Measurements from ENCODE around the gene WDR75.

The WDR75 gene

DNA sequence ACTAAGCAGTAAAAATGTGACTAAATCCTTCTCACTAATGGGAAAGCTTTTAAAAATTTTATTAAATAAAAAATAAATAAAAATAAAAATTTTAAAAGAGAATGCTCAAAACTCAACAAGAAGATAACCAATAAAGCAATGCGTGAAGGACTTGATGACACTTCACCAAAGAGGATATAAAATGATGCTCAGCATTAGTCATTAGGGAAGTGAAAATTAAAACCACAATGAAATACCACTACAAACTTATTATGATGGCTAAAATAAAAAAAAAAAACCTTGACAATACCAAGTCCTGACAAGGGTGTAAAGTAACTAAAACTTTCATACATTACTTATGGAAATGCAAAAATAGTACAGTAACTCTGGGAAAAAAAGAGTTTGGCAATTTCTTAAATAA lies 3.3 kb upstream of the WDR75 start:
- Histone ChIP-seq H3K4me1 (ENCODE audit: low read depth, poor library complexity, severe bottlenecking) (peaks cover 16% of the 10 kb centered on the region), H4K20me1 (ENCODE audit: insufficient read depth) (0 out of 2 replicates have a peak, but pooled peaks cover 2% of the 10 kb centered on the region), H3K27me3 (ENCODE audit: insufficient read depth, low read depth) (no peaks in the 10 kb centered on the region), H3K79me2 (ENCODE audit: insufficient read depth, low read depth) (peaks cover 16% of the 10 kb centered on the region), H2AFZ (ENCODE audit: low read depth) (no peak overlapping the region), H3K9ac (no peak overlapping the region), H3K4me3 (IDR thresholded peaks at IDR 0.05; ENCODE audit: insufficient read depth, low read depth, low read length) (no peak overlapping the region), H3K4me2 (no peak overlapping the region), H3K27ac (no peak overlapping the region), H3K36me3 (ENCODE audit: insufficient read depth) (no peaks in the 10 kb centered on the region; the same call in 1 of the 2 replicates)
- no peak for TF ChIP-seq CTCF (conservative IDR thresholded peaks at IDR 0.05; ENCODE audit: low read depth, low read length)

- Histone ChIP-seq H3K79me2 (ENCODE audit: insufficient read depth, low read depth) (peaks cover 30% of the 10 kb centered on the region), H4K20me1 (ENCODE audit: insufficient read depth) (peaks cover 10% of the 10 kb centered on the region; the same call in 1 of the 2 replicates), H3K36me3 (ENCODE audit: insufficient read depth) (no peaks in the 10 kb centered on the region; the same call in 1 of the 2 replicates), H3K4me3 (IDR thresholded peaks at IDR 0.05; ENCODE audit: insufficient read depth, low read depth, low read length) (no peak overlapping the region), H2AFZ (ENCODE audit: low read depth) (no peak overlapping the region), H3K4me2 (no peak overlapping the region), H3K4me1 (ENCODE audit: low read depth, poor library complexity, severe bottlenecking) (peaks cover 30% of the 10 kb centered on the region), H3K9ac (no peak overlapping the region), H3K27ac (no peak overlapping the region), H3K27me3 (ENCODE audit: insufficient read depth, low read depth) (no peaks in the 10 kb centered on the region)
- TF ChIP-seq CTCF (conservative IDR thresholded peaks at IDR 0.05; ENCODE audit: low read depth, low read length), result no peak
Measured at GRCh38 chr2:189439342-189439741, 1.9 kb upstream of the WDR75 start.

DNA sequence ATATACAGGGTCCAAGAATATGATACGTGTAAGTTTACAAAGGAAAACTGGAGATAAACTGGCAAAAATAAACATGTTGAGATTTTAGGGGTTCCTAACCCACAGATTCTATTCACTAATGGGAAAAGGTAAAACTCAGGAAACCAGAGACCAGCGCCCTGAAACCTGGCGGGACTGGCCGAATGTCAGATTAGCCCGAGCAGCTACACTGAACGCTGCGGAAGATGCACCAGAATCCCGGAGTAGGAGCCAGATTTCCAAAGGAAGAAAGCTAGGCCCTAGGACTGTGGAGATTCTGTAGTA lies 679 bp upstream of the WDR75 start:
- Histone ChIP-seq H2AFZ (ENCODE audit: low read depth) (peak overlapping the region; percentile 89), H4K20me1 (ENCODE audit: insufficient read depth) (peaks cover 21% of the 10 kb centered on the region; the same call in 1 of the 2 replicates), H3K4me3 (IDR thresholded peaks at IDR 0.05; ENCODE audit: insufficient read depth, low read depth, low read length) (peak overlapping the region; percentile 73), H3K9ac (peak overlapping the region; percentile 90), H3K4me1 (ENCODE audit: low read depth, poor library complexity, severe bottlenecking) (peaks cover 40% of the 10 kb centered on the region), H3K36me3 (ENCODE audit: insufficient read depth) (no peaks in the 10 kb centered on the region; the same call in 1 of the 2 replicates), H3K4me2 (peak overlapping the region; percentile 80), H3K27ac (peak overlapping the region; percentile 75), H3K27me3 (ENCODE audit: insufficient read depth, low read depth) (no peaks in the 10 kb centered on the region), H3K79me2 (ENCODE audit: insufficient read depth, low read depth) (peaks cover 43% of the 10 kb centered on the region)
- no peak for TF ChIP-seq CTCF (conservative IDR thresholded peaks at IDR 0.05; ENCODE audit: low read depth, low read length)

GRCh38 chr2:189441709-189442074 lies 418 bp downstream of the WDR75 start:
- Histone ChIP-seq H3K4me3 (IDR thresholded peaks at IDR 0.05; ENCODE audit: insufficient read depth, low read depth, low read length) (peak overlapping the region; percentile 80), H3K27me3 (ENCODE audit: insufficient read depth, low read depth) (no peaks in the 10 kb centered on the region), H3K27ac (peak overlapping the region; percentile 75), H3K4me1 (ENCODE audit: low read depth, poor library complexity, severe bottlenecking) (peaks cover 43% of the 10 kb centered on the region), H4K20me1 (ENCODE audit: insufficient read depth) (peaks cover 32% of the 10 kb centered on the region), H3K9ac (peak overlapping the region; percentile 90), H3K4me2 (peak overlapping the region; percentile 89), H3K79me2 (ENCODE audit: insufficient read depth, low read depth) (peaks cover 54% of the 10 kb centered on the region), H2AFZ (ENCODE audit: low read depth) (peak overlapping the region; percentile 89), H3K36me3 (ENCODE audit: insufficient read depth) (no peaks in the 10 kb centered on the region; the same call in 1 of the 2 replicates)
- TF ChIP-seq CTCF (conservative IDR thresholded peaks at IDR 0.05; ENCODE audit: low read depth, low read length), result no peak
